Erythroblast (primary cell): ENCODE results near the gene NIT2.

Experiments used
- GATA1 ChIP-seq: IDR thresholded peaks from 2 replicates; pipeline ENCODE4 v1.6.1; 2011; ENCODE audit warnings: low read depth, mild to moderate bottlenecking, control low read depth, low read length, moderate library complexity
- POLR2A ChIP-seq: IDR thresholded peaks from 2 replicates; pipeline ENCODE4 v1.6.1; 2011; ENCODE audit warnings: mild to moderate bottlenecking, low read length

- TF ChIP-seq POLR2A (no peak), GATA1 (no peak)
These were observed 29.9 kb downstream of the NIT2 start for GRCh38 chr3:100364421-100364820.
